Activated CD4-positive, CD25-positive, alpha-beta regulatory T cell treated with anti-CD3 and anti-CD28 coated beads, Interleukin-2, amount 50 U/mL, for 72 hours (primary cell): ENCODE measurements around the gene SAMD4A.
"Not testable (repeated sequence)": the region's sequence is repeated elsewhere in the genome, so short reads cannot be mapped to it uniquely, and the experiment has no call there.

Experiments
- DNase-seq: peaks from one replicate; pipeline ENCODE4 v3.0.0; 2021

Gene SAMD4A

GRCh38 chr14:54737132-54737711 lies 170.3 kb downstream of the SAMD4A start:
- DNase-seq, result no peak

- DNase-seq, result no peak
Measured at GRCh38 chr14:54738009-54738408, 171.1 kb downstream of the SAMD4A start.

GRCh38 chr14:54739514-54739913 lies 172.6 kb downstream of the SAMD4A start:
- no peak for DNase-seq

GRCh38 chr14:54742492-54743350 lies 175.8 kb downstream of the SAMD4A start:
- DNase-seq, result no peak

GRCh38 chr14:54743382-54743781 lies 176.5 kb downstream of the SAMD4A start:
- no peak for DNase-seq

GRCh38 chr14:54746019-54746418 lies 179.1 kb downstream of the SAMD4A start:
- no peak for DNase-seq

- no peak for DNase-seq
Measured at GRCh38 chr14:54747616-54748015, 180.7 kb downstream of the SAMD4A start.

GRCh38 chr14:54749180-54749579 lies 182.3 kb downstream of the SAMD4A start:
- DNase-seq, result no peak

GRCh38 chr14:54749727-54750126 lies 182.8 kb downstream of the SAMD4A start:
- DNase-seq, result no peak

- DNase-seq, result not testable (repeated sequence)
Measured at GRCh38 chr14:54752611-54753010, 185.7 kb downstream of the SAMD4A start.

GRCh38 chr14:54753396-54753795 lies 186.5 kb downstream of the SAMD4A start:
- not testable (repeated sequence) for DNase-seq

- no peak for DNase-seq
Measured at GRCh38 chr14:54754116-54754622, 187.2 kb downstream of the SAMD4A start.

- no peak for DNase-seq
Measured at GRCh38 chr14:54754623-54755386, 187.9 kb downstream of the SAMD4A start.

- no peak for DNase-seq
Measured at GRCh38 chr14:54756656-54757392, 189.9 kb downstream of the SAMD4A start.

GRCh38 chr14:54758041-54758440 lies 191.1 kb downstream of the SAMD4A start:
- DNase-seq, result no peak

- no peak for DNase-seq
Measured at GRCh38 chr14:54759982-54760585, 193.2 kb downstream of the SAMD4A start.

GRCh38 chr14:54760866-54761575 lies 194.1 kb downstream of the SAMD4A start:
- DNase-seq, result no peak

GRCh38 chr14:54761835-54762234 lies 194.9 kb downstream of the SAMD4A start:
- no peak for DNase-seq

- DNase-seq, result no peak
Measured at GRCh38 chr14:54762296-54762695, 195.4 kb downstream of the SAMD4A start.

GRCh38 chr14:54763761-54764160 lies 196.8 kb downstream of the SAMD4A start:
- no peak for DNase-seq

GRCh38 chr14:54766276-54767138 lies 199.6 kb downstream of the SAMD4A start:
- no peak for DNase-seq
